GM10847 (cell line): ENCODE data around the gene PHF5A.

ENCODE experiments used
- POLR2A ChIP-seq: IDR thresholded peaks from 2 replicates; pipeline ENCODE4 v1.6.1; 2011; ENCODE audit not compliant: insufficient read length; ENCODE audit errors: extremely low read depth

The PHF5A gene

GRCh38 chr22:41499624-41500280 lies 31.3 kb upstream of the PHF5A start:
- no peak for TF ChIP-seq POLR2A

GRCh38 chr22:41498303-41498835 lies 29.9 kb upstream of the PHF5A start:
- TF ChIP-seq POLR2A: no peak

DNA sequence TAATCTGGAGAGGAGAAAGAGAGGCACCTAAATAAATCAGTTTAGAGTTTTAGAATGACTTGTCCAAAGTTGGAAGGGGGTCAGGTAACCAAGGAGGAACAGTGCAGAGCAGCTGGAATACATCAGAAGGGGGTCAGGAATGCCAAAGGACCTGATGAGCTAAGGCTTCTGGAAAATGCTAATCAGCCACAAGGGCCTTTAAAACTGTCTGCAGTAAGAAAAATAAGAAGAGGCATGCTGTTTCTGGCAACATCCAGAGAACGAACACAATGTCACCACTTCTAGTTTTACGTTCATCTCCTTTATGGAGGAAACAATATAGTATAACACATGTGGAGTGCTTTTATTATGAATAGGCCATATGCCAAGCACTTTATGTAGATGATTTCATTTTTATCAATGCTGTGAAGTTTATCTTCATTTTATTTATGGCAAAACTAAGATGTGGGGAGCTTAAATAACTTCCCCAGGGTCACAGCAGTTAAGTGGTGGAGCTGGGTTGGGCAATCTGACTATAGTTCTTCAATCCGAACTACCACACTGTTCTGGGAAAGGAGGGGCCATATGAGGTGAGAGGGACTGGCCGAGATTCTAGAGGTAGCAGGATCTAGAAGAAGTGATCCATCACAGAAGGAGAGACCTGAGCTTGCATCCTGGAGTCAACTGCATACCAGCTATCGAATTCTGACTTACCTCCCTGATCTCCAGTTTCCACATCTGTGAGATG lies 23.0 kb upstream of the PHF5A start:
- TF ChIP-seq POLR2A: no peak

GRCh38 chr22:41488596-41489385 lies 20.3 kb upstream of the PHF5A start:
- TF ChIP-seq POLR2A: no peak

DNA sequence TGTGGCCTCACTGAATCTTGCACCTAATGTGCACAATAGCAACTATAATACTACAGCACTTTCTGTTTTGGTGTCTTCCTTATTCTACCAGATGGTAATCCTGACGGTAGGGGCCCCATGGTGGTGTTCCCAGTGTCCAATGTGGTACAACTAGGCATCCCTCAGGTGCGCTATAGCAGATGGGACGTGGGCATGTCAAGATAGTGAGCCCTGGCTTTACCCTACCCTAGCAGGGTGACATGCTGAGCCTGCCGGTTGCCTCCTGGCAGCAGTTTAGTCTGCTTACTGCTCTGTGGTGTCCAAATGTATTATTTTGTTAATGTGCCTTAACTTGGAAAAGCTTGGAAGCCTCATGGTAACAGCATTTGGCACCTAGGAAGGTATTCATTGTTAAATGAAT lies 19.6 kb upstream of the PHF5A start:
- TF ChIP-seq POLR2A: no peak

DNA sequence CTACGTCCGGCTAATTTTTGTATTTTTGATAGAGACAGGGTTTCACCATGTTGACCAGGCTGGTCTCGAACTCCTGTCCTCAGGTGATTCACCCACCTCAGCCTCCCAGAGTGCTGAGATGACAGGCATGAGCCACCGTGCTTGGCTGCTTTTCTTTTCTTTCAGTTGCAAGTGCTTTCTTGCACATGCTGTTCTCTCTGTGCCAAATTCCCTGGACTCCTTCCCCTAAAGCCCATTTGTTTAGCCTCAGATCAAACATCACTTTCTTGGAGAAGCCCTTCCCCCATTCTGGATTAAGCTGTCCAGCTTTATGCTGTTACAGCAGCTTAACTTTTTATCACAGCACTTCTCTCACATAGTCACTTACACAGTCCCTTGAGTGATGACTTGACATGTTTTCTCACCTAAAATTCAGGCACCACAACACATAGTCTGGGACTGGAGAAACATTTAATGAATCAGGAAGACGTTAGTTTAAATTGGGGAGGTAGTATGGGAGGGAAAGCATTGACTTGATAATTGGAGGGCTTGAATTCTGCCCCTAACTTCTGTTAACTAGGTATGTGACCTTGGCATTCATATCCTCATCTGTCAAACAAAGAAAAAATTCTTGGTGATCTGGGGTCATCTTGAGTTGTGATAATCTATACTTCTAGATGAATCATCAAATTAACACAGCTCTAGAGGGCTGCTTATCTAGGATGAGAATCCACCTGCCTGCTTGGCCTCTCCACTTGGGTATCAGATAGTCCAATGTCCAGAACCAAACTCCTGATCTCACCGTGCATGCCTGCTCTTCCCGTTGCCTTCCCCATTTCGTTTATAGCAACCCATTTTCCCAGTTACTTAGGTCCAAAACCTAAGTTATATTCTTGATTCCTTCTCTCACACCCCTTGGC lies 18.8 kb upstream of the PHF5A start:
- no peak for TF ChIP-seq POLR2A

GRCh38 chr22:41485033-41485432 lies 16.5 kb upstream of the PHF5A start:
- TF ChIP-seq POLR2A: no peak

GRCh38 chr22:41482319-41482935 lies 13.9 kb upstream of the PHF5A start:
- no peak for TF ChIP-seq POLR2A

GRCh38 chr22:41481925-41482318 lies 13.4 kb upstream of the PHF5A start:
- no peak for TF ChIP-seq POLR2A

DNA sequence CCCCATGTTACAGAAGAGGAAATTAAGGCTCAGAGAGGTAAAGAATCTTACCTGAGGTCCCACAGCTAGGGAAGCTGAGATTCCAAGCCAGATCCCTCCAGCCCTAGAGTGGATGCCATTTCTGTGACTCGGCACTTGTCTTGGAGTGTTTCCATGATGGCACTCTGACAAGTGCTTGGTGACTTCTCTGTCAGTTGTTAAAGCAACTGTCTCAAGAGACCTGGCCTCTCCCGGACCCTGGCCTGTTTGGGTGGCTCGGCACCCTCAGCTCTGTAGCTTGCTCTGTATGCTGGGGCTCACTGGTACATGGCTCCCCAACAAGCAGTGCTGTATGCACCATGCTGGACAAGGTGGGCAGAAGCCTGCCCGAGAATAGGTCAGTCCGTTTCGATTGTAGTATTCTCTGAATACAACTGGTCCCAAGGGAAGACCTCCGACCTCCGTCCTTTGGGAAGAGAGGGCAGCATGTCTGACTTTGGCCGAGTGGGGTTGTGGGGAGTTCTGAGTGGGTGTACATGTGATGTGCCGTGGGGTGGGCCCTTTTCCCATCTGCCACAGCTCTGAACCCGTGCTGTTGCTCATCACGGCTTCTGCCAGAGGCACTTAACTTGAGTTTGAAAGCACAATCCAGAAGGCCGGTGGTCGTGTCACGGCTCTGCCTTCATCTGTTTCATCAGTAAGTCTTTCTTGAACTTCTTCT lies 12.8 kb upstream of the PHF5A start:
- no peak for TF ChIP-seq POLR2A

DNA sequence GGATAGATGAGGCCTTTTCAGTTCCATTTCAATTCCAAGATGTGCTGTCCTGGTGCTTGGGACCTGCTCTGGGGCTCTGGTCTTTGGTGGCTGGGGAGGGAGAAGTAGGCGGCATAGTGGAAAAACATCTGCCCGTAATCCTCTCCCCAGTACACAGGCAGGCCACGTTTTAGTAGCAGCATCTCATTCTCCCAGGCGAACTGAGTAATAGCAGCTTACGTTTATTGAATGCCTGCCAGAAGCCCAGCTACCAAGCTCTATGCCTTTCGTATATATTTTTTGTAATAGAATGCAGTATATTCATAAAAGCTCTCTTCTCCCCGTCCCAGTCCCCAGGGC lies 11.9 kb upstream of the PHF5A start:
- no peak for TF ChIP-seq POLR2A

DNA sequence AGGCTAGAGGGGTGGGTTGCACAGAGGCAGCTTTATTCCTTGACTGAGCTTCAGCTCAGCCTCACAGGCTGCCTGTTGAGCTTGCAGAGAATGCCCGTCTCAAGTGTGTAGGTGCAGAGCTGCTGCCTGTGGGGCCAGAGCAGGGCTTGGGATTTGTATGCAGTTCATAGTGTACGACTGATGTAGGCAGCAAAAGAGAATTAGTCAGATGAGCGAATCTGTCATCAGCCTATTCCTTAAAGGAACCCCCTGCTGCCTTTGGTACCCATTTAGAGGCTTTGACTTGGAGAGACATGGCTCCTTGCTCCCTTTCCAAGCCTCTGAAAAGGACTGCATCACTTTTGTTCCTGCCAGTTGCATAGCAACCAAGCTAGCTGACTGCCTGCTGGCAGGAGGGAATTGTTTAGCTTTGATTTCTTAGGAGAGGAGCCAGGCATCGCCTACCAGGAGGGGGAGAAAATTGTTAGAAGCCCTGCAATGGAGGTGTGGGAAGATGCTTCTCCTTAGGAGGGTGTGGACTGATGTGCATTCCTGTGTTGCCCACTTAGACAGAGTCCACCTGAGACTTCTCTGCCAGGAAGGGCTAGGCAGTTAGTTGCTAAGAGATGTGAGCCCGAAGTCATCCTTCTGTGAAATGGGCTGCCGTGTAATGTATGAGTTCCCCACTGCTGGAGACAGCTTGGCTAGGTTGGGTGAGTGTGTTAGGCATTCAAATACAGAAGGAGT lies 11.3 kb upstream of the PHF5A start:
- no peak for TF ChIP-seq POLR2A

DNA sequence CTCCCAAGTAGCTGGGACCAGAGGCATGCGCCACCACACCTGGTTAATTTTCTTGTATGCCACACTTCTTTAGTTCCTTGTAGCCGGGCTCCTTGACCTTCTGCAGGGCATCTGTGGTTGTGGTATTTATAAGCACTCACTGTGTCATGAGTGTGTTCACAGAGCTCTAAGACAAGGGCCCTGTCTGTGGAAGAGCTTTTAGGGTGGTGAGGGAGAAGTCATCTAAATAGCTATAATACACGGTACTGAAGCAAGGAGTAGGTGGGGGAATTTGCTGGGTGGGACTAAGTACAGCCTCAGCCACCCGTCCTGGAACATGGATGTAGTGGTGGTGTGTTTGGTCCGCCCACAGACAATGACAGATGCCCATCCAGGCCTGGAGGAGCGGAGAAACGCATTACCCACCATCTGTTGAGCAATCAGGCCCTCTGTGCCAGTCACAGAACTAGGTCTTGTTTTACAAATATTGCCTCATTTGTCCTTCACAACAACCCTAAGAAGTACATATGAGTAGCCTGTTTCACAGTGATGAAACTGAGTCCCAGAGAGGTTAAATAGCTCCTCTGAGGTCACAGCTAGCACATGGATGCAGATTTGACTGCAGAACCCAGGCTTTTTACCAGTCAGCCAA lies 10.5 kb upstream of the PHF5A start:
- no peak for TF ChIP-seq POLR2A
